ENCODE results near the gene RIOK2.

GRCh38 chr5:97193355-97193688 lies 10.3 kb upstream of the RIOK2 start:
- TF ChIP-seq, protein P1, sequence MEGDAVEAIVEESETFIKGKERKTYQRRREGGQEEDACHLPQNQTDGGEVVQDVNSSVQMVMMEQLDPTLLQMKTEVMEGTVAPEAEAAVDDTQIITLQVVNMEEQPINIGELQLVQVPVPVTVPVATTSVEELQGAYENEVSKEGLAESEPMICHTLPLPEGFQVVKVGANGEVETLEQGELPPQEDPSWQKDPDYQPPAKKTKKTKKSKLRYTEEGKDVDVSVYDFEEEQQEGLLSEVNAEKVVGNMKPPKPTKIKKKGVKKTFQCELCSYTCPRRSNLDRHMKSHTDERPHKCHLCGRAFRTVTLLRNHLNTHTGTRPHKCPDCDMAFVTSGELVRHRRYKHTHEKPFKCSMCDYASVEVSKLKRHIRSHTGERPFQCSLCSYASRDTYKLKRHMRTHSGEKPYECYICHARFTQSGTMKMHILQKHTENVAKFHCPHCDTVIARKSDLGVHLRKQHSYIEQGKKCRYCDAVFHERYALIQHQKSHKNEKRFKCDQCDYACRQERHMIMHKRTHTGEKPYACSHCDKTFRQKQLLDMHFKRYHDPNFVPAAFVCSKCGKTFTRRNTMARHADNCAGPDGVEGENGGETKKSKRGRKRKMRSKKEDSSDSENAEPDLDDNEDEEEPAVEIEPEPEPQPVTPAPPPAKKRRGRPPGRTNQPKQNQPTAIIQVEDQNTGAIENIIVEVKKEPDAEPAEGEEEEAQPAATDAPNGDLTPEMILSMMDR (conservative IDR thresholded peaks at IDR 0.05; ENCODE audit: low read depth, low read length): no peak
- no peak for TF ChIP-seq EZH2 (IDR thresholded peaks at IDR 0.05; ENCODE audit: borderline replicate concordance, low read depth, low read length, poor library complexity, severe bottlenecking)
